HTR-8/SVneo (cell line): ENCODE results near the gene ETNPPL.
A peak's percentile ranks its signal among the peaks of the same experiment; 100 is the strongest.

Experiments used
- DNase-seq: peaks from one replicate; pipeline ENCODE4 v3.0.0; 2011; ENCODE audit warnings: low spot score, mixed read lengths; ENCODE audit not compliant: insufficient read length
- FAIRE-seq: peaks from 2 replicates; lab custom pipeline; 2011; peaks lifted over from hg19 to GRCh38; lab: Jason Lieb, UNC

The ETNPPL gene

GRCh38 chr4:108703370-108703769 lies 59.5 kb downstream of the ETNPPL start:
- FAIRE-seq (no peak), DNase-seq (no peak)

- DNase-seq, result no peak
Measured at GRCh38 chr4:108702960-108703359, 59.9 kb downstream of the ETNPPL start.

GRCh38 chr4:108700081-108700757 lies 62.6 kb downstream of the ETNPPL start:
- FAIRE-seq (no peak), DNase-seq (peak; percentile 3)

More at GRCh38 chr4:108702960-108703359, 59.9 kb downstream of the ETNPPL start:
- no peak for FAIRE-seq

GRCh38 chr4:108696160-108696559 lies 66.7 kb downstream of the ETNPPL start:
- no peak for FAIRE-seq

GRCh38 chr4:108695062-108695461 lies 67.8 kb downstream of the ETNPPL start:
- FAIRE-seq, result no peak

More at GRCh38 chr4:108696160-108696559, 66.7 kb downstream of the ETNPPL start:
- no peak for DNase-seq

GRCh38 chr4:108694423-108694822 lies 68.4 kb downstream of the ETNPPL start:
- FAIRE-seq (no peak), DNase-seq (no peak)

More at GRCh38 chr4:108695062-108695461, 67.8 kb downstream of the ETNPPL start:
- DNase-seq, result no peak

GRCh38 chr4:108693819-108694218 lies 69.0 kb downstream of the ETNPPL start:
- FAIRE-seq (no peak), DNase-seq (no peak)

- FAIRE-seq, result no peak
- DNase-seq, result no peak
Measured at GRCh38 chr4:108693211-108693610, 69.6 kb downstream of the ETNPPL start.
